WTC11 (cell line): ENCODE results near the gene PDE4B.

Experiments used
- JUN ChIP-seq: sonication (generic); formaldehyde crosslinking; IDR thresholded peaks from 2 replicates; pipeline ENCODE4 v1.8.0; 2023; ENCODE audit warnings: mild to moderate bottlenecking, missing genetic modification reagents
- MXD4 ChIP-seq: fragments of 250-450 bp; sonication (Bioruptor Pico); IDR thresholded peaks from 2 replicates; pipeline ENCODE4 v1.8.0; 2021; ENCODE audit warnings: mild to moderate bottlenecking, moderate library complexity, borderline replicate concordance
- NFYB ChIP-seq: sonication (generic); formaldehyde crosslinking; conservative IDR thresholded peaks from 2 replicates; pipeline ENCODE4 v1.8.0; 2022; ENCODE audit warnings: low read depth, missing genetic modification reagents
- TF ChIP-seq, protein P1 (sequence below): fragments of 250-450 bp; sonication (Bioruptor Pico); IDR thresholded peaks from 2 replicates; pipeline ENCODE4 v1.8.0; 2021; ENCODE audit warnings: mild to moderate bottlenecking
- TF ChIP-seq, protein P2 (sequence below): sonication (generic); formaldehyde crosslinking; IDR thresholded peaks from 2 replicates; pipeline ENCODE4 v1.8.0; 2022; ENCODE audit warnings: mild to moderate bottlenecking, missing genetic modification reagents
- TF ChIP-seq, protein P3 (sequence below): sonication (generic); formaldehyde crosslinking; IDR thresholded peaks from 2 replicates; pipeline ENCODE4 v1.8.1; 2023; ENCODE audit warnings: mild to moderate bottlenecking, missing genetic modification reagents, moderate library complexity
- TF ChIP-seq, protein P4 (sequence below): sonication (generic); formaldehyde crosslinking; IDR thresholded peaks from 2 replicates; pipeline ENCODE4 v1.8.1; 2022; ENCODE audit warnings: low read depth, missing genetic modification reagents, borderline replicate concordance
- TF ChIP-seq, protein P5 (sequence below): fragments of 200-600 bp; IDR thresholded peaks from 2 replicates; pipeline ENCODE4 v1.8.0; 2022; ENCODE audit warnings: antibody characterized with exemption
- TF ChIP-seq, protein P6 (sequence below): sonication (generic); formaldehyde crosslinking; conservative IDR thresholded peaks from 2 replicates; pipeline ENCODE4 v1.8.1; 2022; ENCODE audit warnings: mild to moderate bottlenecking, missing genetic modification reagents
- TF ChIP-seq, protein P7 (sequence below): sonication (generic); formaldehyde crosslinking; IDR thresholded peaks from 2 replicates; pipeline ENCODE4 v1.8.0; 2022; ENCODE audit warnings: missing genetic modification reagents
- TF ChIP-seq, protein P8 (sequence below): sonication (generic); formaldehyde crosslinking; IDR thresholded peaks from 2 replicates; pipeline ENCODE4 v1.8.1; 2022; ENCODE audit warnings: low read depth, mild to moderate bottlenecking, moderate library complexity, missing genetic modification reagents, borderline replicate concordance
- TF ChIP-seq, protein P9 (sequence below): sonication (generic); formaldehyde crosslinking; IDR thresholded peaks from 2 replicates; pipeline ENCODE4 v1.8.0; 2022; ENCODE audit warnings: mild to moderate bottlenecking, missing genetic modification reagents
- TF ChIP-seq, protein P10 (sequence below): sonication (generic); formaldehyde crosslinking; IDR thresholded peaks from 2 replicates; pipeline ENCODE4 v1.8.0; 2022; ENCODE audit warnings: mild to moderate bottlenecking, missing genetic modification reagents

DNA sequence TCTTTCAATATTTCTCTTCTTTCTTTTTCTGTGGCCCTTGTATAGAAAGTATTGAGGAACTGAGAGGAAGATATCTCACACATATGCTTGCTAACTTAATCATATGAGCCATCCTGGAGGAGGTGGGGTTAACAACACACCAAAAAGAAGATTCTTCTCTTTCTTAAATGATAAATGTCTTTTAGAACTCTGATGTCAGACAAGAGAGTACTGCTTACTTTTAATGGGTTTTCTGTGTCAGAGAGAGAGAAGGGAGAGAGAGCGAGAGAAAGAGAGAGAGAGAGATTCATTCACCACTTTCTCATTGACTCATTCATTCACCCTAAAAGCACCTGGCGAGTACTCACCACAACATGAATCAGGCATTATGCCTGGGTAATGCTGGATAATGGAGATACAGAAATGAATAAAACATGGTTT is 490.9 kb downstream of the PDE4B start:
- TF ChIP-seq, protein P1, sequence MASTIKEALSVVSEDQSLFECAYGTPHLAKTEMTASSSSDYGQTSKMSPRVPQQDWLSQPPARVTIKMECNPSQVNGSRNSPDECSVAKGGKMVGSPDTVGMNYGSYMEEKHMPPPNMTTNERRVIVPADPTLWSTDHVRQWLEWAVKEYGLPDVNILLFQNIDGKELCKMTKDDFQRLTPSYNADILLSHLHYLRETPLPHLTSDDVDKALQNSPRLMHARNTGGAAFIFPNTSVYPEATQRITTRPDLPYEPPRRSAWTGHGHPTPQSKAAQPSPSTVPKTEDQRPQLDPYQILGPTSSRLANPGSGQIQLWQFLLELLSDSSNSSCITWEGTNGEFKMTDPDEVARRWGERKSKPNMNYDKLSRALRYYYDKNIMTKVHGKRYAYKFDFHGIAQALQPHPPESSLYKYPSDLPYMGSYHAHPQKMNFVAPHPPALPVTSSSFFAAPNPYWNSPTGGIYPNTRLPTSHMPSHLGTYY (CRISPR knock-in tag), result no peak
- TF ChIP-seq, protein P2, sequence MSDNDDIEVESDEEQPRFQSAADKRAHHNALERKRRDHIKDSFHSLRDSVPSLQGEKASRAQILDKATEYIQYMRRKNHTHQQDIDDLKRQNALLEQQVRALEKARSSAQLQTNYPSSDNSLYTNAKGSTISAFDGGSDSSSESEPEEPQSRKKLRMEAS (CRISPR knock-in tag), result no peak
- TF ChIP-seq, protein P3, sequence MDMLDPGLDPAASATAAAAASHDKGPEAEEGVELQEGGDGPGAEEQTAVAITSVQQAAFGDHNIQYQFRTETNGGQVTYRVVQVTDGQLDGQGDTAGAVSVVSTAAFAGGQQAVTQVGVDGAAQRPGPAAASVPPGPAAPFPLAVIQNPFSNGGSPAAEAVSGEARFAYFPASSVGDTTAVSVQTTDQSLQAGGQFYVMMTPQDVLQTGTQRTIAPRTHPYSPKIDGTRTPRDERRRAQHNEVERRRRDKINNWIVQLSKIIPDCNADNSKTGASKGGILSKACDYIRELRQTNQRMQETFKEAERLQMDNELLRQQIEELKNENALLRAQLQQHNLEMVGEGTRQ (CRISPR knock-in tag), result no peak
- TF ChIP-seq JUN (no peak), MXD4 (CRISPR knock-in tag) (no peak), NFYB (CRISPR knock-in tag) (no peak)
- TF ChIP-seq, protein P4, sequence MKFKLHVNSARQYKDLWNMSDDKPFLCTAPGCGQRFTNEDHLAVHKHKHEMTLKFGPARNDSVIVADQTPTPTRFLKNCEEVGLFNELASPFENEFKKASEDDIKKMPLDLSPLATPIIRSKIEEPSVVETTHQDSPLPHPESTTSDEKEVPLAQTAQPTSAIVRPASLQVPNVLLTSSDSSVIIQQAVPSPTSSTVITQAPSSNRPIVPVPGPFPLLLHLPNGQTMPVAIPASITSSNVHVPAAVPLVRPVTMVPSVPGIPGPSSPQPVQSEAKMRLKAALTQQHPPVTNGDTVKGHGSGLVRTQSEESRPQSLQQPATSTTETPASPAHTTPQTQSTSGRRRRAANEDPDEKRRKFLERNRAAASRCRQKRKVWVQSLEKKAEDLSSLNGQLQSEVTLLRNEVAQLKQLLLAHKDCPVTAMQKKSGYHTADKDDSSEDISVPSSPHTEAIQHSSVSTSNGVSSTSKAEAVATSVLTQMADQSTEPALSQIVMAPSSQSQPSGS, result no peak
- TF ChIP-seq, protein P5, sequence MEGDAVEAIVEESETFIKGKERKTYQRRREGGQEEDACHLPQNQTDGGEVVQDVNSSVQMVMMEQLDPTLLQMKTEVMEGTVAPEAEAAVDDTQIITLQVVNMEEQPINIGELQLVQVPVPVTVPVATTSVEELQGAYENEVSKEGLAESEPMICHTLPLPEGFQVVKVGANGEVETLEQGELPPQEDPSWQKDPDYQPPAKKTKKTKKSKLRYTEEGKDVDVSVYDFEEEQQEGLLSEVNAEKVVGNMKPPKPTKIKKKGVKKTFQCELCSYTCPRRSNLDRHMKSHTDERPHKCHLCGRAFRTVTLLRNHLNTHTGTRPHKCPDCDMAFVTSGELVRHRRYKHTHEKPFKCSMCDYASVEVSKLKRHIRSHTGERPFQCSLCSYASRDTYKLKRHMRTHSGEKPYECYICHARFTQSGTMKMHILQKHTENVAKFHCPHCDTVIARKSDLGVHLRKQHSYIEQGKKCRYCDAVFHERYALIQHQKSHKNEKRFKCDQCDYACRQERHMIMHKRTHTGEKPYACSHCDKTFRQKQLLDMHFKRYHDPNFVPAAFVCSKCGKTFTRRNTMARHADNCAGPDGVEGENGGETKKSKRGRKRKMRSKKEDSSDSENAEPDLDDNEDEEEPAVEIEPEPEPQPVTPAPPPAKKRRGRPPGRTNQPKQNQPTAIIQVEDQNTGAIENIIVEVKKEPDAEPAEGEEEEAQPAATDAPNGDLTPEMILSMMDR, result no peak
- TF ChIP-seq, protein P6, sequence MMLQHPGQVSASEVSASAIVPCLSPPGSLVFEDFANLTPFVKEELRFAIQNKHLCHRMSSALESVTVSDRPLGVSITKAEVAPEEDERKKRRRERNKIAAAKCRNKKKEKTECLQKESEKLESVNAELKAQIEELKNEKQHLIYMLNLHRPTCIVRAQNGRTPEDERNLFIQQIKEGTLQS (CRISPR knock-in tag), result no peak
- TF ChIP-seq, protein P7, sequence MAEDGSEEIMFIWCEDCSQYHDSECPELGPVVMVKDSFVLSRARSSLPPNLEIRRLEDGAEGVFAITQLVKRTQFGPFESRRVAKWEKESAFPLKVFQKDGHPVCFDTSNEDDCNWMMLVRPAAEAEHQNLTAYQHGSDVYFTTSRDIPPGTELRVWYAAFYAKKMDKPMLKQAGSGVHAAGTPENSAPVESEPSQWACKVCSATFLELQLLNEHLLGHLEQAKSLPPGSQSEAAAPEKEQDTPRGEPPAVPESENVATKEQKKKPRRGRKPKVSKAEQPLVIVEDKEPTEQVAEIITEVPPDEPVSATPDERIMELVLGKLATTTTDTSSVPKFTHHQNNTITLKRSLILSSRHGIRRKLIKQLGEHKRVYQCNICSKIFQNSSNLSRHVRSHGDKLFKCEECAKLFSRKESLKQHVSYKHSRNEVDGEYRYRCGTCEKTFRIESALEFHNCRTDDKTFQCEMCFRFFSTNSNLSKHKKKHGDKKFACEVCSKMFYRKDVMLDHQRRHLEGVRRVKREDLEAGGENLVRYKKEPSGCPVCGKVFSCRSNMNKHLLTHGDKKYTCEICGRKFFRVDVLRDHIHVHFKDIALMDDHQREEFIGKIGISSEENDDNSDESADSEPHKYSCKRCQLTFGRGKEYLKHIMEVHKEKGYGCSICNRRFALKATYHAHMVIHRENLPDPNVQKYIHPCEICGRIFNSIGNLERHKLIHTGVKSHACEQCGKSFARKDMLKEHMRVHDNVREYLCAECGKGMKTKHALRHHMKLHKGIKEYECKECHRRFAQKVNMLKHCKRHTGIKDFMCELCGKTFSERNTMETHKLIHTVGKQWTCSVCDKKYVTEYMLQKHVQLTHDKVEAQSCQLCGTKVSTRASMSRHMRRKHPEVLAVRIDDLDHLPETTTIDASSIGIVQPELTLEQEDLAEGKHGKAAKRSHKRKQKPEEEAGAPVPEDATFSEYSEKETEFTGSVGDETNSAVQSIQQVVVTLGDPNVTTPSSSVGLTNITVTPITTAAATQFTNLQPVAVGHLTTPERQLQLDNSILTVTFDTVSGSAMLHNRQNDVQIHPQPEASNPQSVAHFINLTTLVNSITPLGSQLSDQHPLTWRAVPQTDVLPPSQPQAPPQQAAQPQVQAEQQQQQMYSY (CRISPR knock-in tag), result no peak
- TF ChIP-seq, protein P8, sequence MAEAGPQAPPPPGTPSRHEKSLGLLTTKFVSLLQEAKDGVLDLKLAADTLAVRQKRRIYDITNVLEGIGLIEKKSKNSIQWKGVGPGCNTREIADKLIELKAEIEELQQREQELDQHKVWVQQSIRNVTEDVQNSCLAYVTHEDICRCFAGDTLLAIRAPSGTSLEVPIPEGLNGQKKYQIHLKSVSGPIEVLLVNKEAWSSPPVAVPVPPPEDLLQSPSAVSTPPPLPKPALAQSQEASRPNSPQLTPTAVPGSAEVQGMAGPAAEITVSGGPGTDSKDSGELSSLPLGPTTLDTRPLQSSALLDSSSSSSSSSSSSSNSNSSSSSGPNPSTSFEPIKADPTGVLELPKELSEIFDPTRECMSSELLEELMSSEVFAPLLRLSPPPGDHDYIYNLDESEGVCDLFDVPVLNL (CRISPR knock-in tag), result no peak
- TF ChIP-seq, protein P9, sequence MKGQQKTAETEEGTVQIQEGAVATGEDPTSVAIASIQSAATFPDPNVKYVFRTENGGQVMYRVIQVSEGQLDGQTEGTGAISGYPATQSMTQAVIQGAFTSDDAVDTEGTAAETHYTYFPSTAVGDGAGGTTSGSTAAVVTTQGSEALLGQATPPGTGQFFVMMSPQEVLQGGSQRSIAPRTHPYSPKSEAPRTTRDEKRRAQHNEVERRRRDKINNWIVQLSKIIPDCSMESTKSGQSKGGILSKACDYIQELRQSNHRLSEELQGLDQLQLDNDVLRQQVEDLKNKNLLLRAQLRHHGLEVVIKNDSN, result no peak
- TF ChIP-seq, protein P10, sequence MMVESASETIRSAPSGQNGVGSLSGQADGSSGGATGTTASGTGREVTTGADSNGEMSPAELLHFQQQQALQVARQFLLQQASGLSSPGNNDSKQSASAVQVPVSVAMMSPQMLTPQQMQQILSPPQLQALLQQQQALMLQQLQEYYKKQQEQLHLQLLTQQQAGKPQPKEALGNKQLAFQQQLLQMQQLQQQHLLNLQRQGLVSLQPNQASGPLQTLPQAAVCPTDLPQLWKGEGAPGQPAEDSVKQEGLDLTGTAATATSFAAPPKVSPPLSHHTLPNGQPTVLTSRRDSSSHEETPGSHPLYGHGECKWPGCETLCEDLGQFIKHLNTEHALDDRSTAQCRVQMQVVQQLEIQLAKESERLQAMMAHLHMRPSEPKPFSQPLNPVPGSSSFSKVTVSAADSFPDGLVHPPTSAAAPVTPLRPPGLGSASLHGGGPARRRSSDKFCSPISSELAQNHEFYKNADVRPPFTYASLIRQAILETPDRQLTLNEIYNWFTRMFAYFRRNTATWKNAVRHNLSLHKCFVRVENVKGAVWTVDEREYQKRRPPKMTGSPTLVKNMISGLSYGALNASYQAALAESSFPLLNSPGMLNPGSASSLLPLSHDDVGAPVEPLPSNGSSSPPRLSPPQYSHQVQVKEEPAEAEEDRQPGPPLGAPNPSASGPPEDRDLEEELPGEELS (CRISPR knock-in tag), result no peak
